Neural cell (in vitro differentiated cells): ENCODE data around the gene CTCF. TPM values are rescaled to one million over a fixed set of nuclear protein-coding genes. Genes with fewer than 3 reads are reported as not detected.

Experiments used
- H2AFZ ChIP-seq: fragments of 200-600, 300-800 bp; sonication (generic), shearing (Covaris generic); 2 replicates; pipeline ENCODE4 v1.6.0; 2014; ENCODE audit warnings: low read depth, mild to moderate bottlenecking, antibody characterized with exemption, low read length, moderate library complexity
- H3F3A ChIP-seq: fragments of 200-600 bp; shearing (Covaris generic); 2 replicates; pipeline ENCODE4 v1.6.1; 2016; ENCODE audit warnings: mild to moderate bottlenecking, moderate library complexity, mixed read lengths, antibody characterized with exemption, low read length; ENCODE audit not compliant: insufficient read depth, poor library complexity, severe bottlenecking
- H3K27ac ChIP-seq: fragments of 200-600, 300-800 bp; sonication (generic), shearing (Covaris generic); 2 replicates; pipeline ENCODE4 v1.5.1; 2014; ENCODE audit warnings: mild to moderate bottlenecking, low read length, moderate library complexity
- H3K27me3 ChIP-seq: fragments of 300-800, 200-600 bp; sonication (generic), shearing (Covaris generic); 2 replicates; pipeline ENCODE4 v1.6.0; 2014; ENCODE audit warnings: mild to moderate bottlenecking, low read depth, low read length, moderate library complexity; ENCODE audit not compliant: insufficient read depth
- H3K36me3 ChIP-seq: fragments of 300-800, 200-600 bp; sonication (generic), shearing (Covaris generic); 2 replicates; pipeline ENCODE4 v1.5.1; 2014; ENCODE audit warnings: mild to moderate bottlenecking, antibody characterized with exemption, low read length, moderate library complexity; ENCODE audit not compliant: insufficient read depth
- H3K4me2 ChIP-seq: fragments of 300-800, 200-600 bp; sonication (generic), shearing (Covaris generic); 2 replicates; pipeline ENCODE4 v1.6.0; 2014; ENCODE audit warnings: mild to moderate bottlenecking, low read length
- H3K4me3 ChIP-seq: fragments of 300-800, 200-600 bp; sonication (generic), shearing (Covaris generic); 2 replicates; pipeline ENCODE4 v1.5.1; 2014; ENCODE audit warnings: mild to moderate bottlenecking, low read length, moderate library complexity
- H3K79me2 ChIP-seq: fragments of 200-600 bp; shearing (Covaris generic); replicated peaks from 2 replicates; pipeline ENCODE4 v1.6.0; 2014; ENCODE audit warnings: mild to moderate bottlenecking, low read length, moderate library complexity; ENCODE audit not compliant: insufficient read depth
- H3K9ac ChIP-seq: fragments of 300-800, 200-600 bp; sonication (generic), shearing (Covaris generic); 2 replicates; pipeline ENCODE4 v1.6.1; 2016; ENCODE audit warnings: mild to moderate bottlenecking, low read length, mixed read lengths
- H3K9me2 ChIP-seq: fragments of 200-600 bp; shearing (Covaris generic); 2 replicates; pipeline ENCODE4 v1.6.1; 2016; ENCODE audit warnings: mild to moderate bottlenecking, low read length, mixed read lengths; ENCODE audit not compliant: insufficient read depth
- H3K9me3 ChIP-seq: fragments of 200-600, 300-800 bp; sonication (generic), shearing (Covaris generic); 2 replicates; pipeline ENCODE4 v1.6.1; 2016; ENCODE audit warnings: mild to moderate bottlenecking, mixed run types, low read length, moderate library complexity, mixed read lengths
- H4K20me1 ChIP-seq: fragments of 200-600 bp; shearing (Covaris generic); 2 replicates; pipeline ENCODE4 v1.6.1; 2016; ENCODE audit warnings: mild to moderate bottlenecking, mixed run types; ENCODE audit not compliant: insufficient read depth
- CTCF ChIP-seq: fragments of 450-650 bp; IDR thresholded peaks from 2 replicates; pipeline ENCODE4 v1.5.1; 2014; ENCODE audit warnings: antibody characterized with exemption, mild to moderate bottlenecking, moderate library complexity; ENCODE audit not compliant: poor library complexity, severe bottlenecking
- EP300 ChIP-seq: fragments of 450-650 bp; conservative IDR thresholded peaks from 2 replicates; pipeline ENCODE4 v1.6.1; 2014; ENCODE audit warnings: antibody characterized with exemption, mild to moderate bottlenecking, moderate library complexity; ENCODE audit not compliant: poor library complexity, severe bottlenecking
- EZH2 ChIP-seq: fragments of 200-600, 300-800 bp; shearing (Covaris generic), sonication (generic); IDR thresholded peaks from 2 replicates; pipeline ENCODE4 v1.6.1; 2014; ENCODE audit warnings: antibody characterized with exemption, low read length, borderline replicate concordance, mild to moderate bottlenecking; ENCODE audit not compliant: insufficient read depth, poor library complexity, severe bottlenecking
- MXI1 ChIP-seq: fragments of 450-650 bp; conservative IDR thresholded peaks from 2 replicates; pipeline ENCODE4 v1.6.1; 2014; ENCODE audit warnings: antibody characterized with exemption, mild to moderate bottlenecking; ENCODE audit not compliant: poor library complexity, severe bottlenecking
- POLR2AphosphoS5 ChIP-seq: IDR thresholded peaks from 2 replicates; pipeline ENCODE4 v1.6.1; 2012
- RAD21 ChIP-seq: fragments of 450-650 bp; conservative IDR thresholded peaks from 2 replicates; pipeline ENCODE4 v1.6.1; 2014; ENCODE audit warnings: antibody characterized with exemption, mild to moderate bottlenecking, moderate library complexity
- REST ChIP-seq: IDR thresholded peaks from 2 replicates; pipeline ENCODE4 v1.6.1; 2012; ENCODE audit warnings: borderline replicate concordance
- SMC3 ChIP-seq: fragments of 450-650 bp; conservative IDR thresholded peaks from 2 replicates; pipeline ENCODE4 v1.6.1; 2014; ENCODE audit warnings: antibody characterized with exemption, mild to moderate bottlenecking, moderate library complexity; ENCODE audit not compliant: poor library complexity
- TAF1 ChIP-seq: IDR thresholded peaks from 2 replicates; pipeline ENCODE4 v1.6.1; 2012; ENCODE audit warnings: low read depth
- polyA plus RNA-seq: library from polyadenylated mRNA; depleted of rRNA; stranded (reverse); fragments of >200 nt; gene quantifications from 2 replicates; pipeline ENCODE4 v1.2.3, GENCODE V29; 2014

CTCF gene
- polyA plus RNA-seq, 1 donor from 2014 or later: 42.8 TPM

DNA sequence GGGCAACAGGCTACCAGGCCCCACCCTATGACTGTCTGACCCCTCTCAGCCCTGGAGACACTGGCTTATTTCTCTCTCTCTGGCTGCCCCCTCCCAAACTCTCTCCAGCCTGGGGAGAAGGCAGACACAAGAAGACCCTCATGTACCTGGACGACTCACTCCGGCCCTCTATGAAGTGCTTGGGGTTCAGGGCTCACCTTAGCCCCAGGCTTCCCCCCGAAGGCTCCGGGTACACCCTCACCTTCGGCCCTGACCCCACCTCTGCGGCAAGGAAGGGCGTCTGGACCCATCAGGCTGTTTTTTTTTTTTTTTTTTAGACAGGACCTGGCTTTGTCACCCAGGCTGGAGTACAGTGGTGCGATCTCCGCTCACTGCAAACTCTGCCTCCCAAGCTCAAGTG is 81.7 kb downstream of the CTCF start:
- no peaks in the 10 kb centered on the region for H3K36me3 ChIP-seq
- H3K79me2 ChIP-seq: no peaks in the 10 kb centered on the region
- H3K9me3 ChIP-seq: no peaks in the 10 kb centered on the region
- H3K27me3 ChIP-seq: peaks cover 35% of the 10 kb centered on the region
- no peak overlapping the region for H3K4me3 ChIP-seq
- H3F3A ChIP-seq: no peaks in the 10 kb centered on the region
- no peak for TF ChIP-seq TAF1
- no peak for TF ChIP-seq POLR2AphosphoS5
- TF ChIP-seq RAD21: no peak
- no peak for TF ChIP-seq SMC3
- no peaks in the 10 kb centered on the region for H3K9me2 ChIP-seq
- no peak overlapping the region for H3K27ac ChIP-seq
- H3K4me2 ChIP-seq: no peak overlapping the region
- H3K9ac ChIP-seq: no peak overlapping the region
- no peak overlapping the region for H2AFZ ChIP-seq
- H4K20me1 ChIP-seq: no peaks in the 10 kb centered on the region

DNA sequence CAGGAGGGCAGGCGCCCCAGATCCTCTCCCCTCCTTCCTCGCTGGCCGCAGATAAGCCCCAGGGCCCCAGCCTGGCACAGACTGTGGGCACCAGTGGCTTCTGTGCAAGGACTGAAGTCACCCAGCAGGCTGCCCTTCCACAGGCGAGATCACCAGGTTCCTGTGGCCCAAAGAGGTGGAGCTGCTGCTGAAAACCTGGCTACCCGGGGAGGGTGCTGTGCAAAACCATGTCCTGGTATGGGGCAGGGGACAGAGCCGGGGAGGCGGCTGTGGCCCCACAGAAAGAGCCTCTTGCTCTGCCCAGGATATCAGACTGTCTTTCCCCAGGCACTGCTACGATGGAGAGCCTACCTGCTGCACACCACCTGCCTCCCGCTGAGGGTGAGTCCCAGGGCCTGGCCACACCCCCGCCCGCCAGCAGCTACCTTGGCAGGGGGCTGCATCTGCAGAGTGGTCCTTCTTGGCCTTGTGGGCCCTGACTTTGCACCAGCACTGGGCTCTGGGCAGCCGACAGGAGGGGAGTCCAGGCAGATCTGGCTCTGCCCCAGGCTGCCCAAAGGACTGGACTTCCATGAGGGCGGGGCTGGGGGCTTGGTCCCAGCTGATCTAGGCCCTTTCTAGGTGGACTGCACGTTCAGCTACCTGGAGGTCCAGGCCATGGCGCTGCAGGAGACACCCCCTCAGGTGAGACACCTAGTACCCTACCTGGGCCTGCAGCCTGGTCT is 83.2 kb downstream of the CTCF start:
- H3K4me3 ChIP-seq: no peak overlapping the region
- no peaks in the 10 kb centered on the region for H4K20me1 ChIP-seq
- H3F3A ChIP-seq: no peaks in the 10 kb centered on the region
- no peaks in the 10 kb centered on the region for H3K9me2 ChIP-seq
- no peak for TF ChIP-seq RAD21
- TF ChIP-seq EP300: no peak
- no peak for TF ChIP-seq SMC3
- TF ChIP-seq CTCF: no peak
- no peak for TF ChIP-seq TAF1
- TF ChIP-seq EZH2: no peak
- no peak for TF ChIP-seq REST
- TF ChIP-seq MXI1: no peak
- no peak for TF ChIP-seq POLR2AphosphoS5
- H3K4me2 ChIP-seq: no peak overlapping the region
- H3K27me3 ChIP-seq: peaks cover 40% of the 10 kb centered on the region
- no peaks in the 10 kb centered on the region for H3K36me3 ChIP-seq
- no peaks in the 10 kb centered on the region for H3K79me2 ChIP-seq
- no peak overlapping the region for H2AFZ ChIP-seq
- H3K9me3 ChIP-seq: no peaks in the 10 kb centered on the region
- no peak overlapping the region for H3K27ac ChIP-seq
- no peak overlapping the region for H3K9ac ChIP-seq
